A549 (cell line): ENCODE data around the gene PTGES2. TPM values are rescaled to one million over a fixed set of nuclear protein-coding genes. Genes with fewer than 3 reads are reported as not detected.

Source experiments
- ATAC-seq, 2 experiments: fragments of 200-7000 bp in 1 of 2; fragments of >200 bp in 1 of 2; cut with Nextera tagmentation in 1 of 2; cut with Tn5 transposase in 1 of 2; 3 replicates each; pipeline versions ENCODE4 v1.8.0 to v1.9.1; 2018 to 2020; ENCODE audit warnings: mild to moderate bottlenecking in 1 of 2, moderate library complexity in 1 of 2
- CTCF ChIA-PET: fragments of 300-600 bp; sonication (Branson Sonifier 250); formaldehyde crosslinking; extraction: SDS; loops from one replicate; lab custom pipeline; 2021; ENCODE audit warnings: antibody characterized with exemption, inconsistent platforms; lab: Yijun Ruan, JAX
- POLR2A ChIA-PET: fragments of 350-600 bp; formaldehyde crosslinking; extraction: SDS; loops from one replicate; lab custom pipeline; 2021; ENCODE audit warnings: antibody characterized with exemption, inconsistent platforms; lab: Yijun Ruan, JAX
- DNase-seq, 2 experiments: peaks; one replicate each; pipeline versions ENCODE4 v3.0.0 to v3.0.0-alpha.2; 2011 to 2016; ENCODE audit warnings: low read depth in 1 of 2, low spot score in 1 of 2
- FAIRE-seq: peaks from 2 replicates; lab custom pipeline; 2011; peaks lifted over from hg19 to GRCh38; lab: Jason Lieb, UNC
- H3K27ac ChIP-seq, 2 experiments: fragments of >200 bp; sonication (Bioruptor Twin); formaldehyde crosslinking; 3 replicates each; pipeline ENCODE4 v1.5.1; 2016 to 2017
- H3K4me1 ChIP-seq: fragments of >200 bp; sonication (Bioruptor Twin); formaldehyde crosslinking; 3 replicates; pipeline ENCODE4 v1.6.1; 2016
- H3K4me2 ChIP-seq: fragments of >200 bp; sonication (Bioruptor Twin); formaldehyde crosslinking; 3 replicates; pipeline ENCODE4 v1.6.1; 2016
- H3K4me3 ChIP-seq: fragments of >200 bp; sonication (Bioruptor Twin); formaldehyde crosslinking; 3 replicates; pipeline ENCODE4 v1.5.1; 2016
- H3K9me3 ChIP-seq: fragments of >200 bp; sonication (Bioruptor Twin); formaldehyde crosslinking; 3 replicates; pipeline ENCODE4 v1.6.1; 2016
- ATOH8 ChIP-seq: fragments of 250-450 bp; sonication (Bioruptor Pico); IDR thresholded peaks from 2 replicates; pipeline ENCODE4 v1.5.0; 2020; ENCODE audit warnings: low read depth, mild to moderate bottlenecking, moderate library complexity
- BHLHE40 ChIP-seq: IDR thresholded peaks from 2 replicates; pipeline ENCODE4 v1.6.1; 2012; ENCODE audit warnings: low read depth, low read length, inconsistent platforms
- CEBPB ChIP-seq, 2 experiments: fragments of >200 bp in 1 of 2; sonication (Bioruptor Twin) in 1 of 2; formaldehyde crosslinking in 1 of 2; IDR thresholded peaks; 2 replicates each; pipeline ENCODE4 v1.6.1; 2012 to 2016
- CHD2 ChIP-seq: fragments of 150-350 bp; IDR thresholded peaks from 2 replicates; pipeline ENCODE4 v1.6.1; 2014; ENCODE audit warnings: low read length; ENCODE audit not compliant: partially characterized antibody
- CTCF ChIP-seq: fragments of >200 bp; sonication (Bioruptor Twin); formaldehyde crosslinking; IDR thresholded peaks from 3 replicates; pipeline ENCODE4 v1.5.1; 2016
- FOSB ChIP-seq: fragments of 250-450 bp; sonication (Bioruptor Pico); IDR thresholded peaks from 2 replicates; pipeline ENCODE4 v1.5.0; 2020; ENCODE audit warnings: mild to moderate bottlenecking, moderate library complexity
- HEYL ChIP-seq: fragments of 250-450 bp; sonication (Bioruptor Pico); IDR thresholded peaks from 2 replicates; pipeline ENCODE4 v1.8.0; 2021; ENCODE audit warnings: mild to moderate bottlenecking, moderate library complexity
- HMGXB4 ChIP-seq: fragments of 250-450 bp; sonication (Bioruptor Pico); IDR thresholded peaks from 2 replicates; pipeline ENCODE4 v1.5.0; 2021; ENCODE audit warnings: mild to moderate bottlenecking, moderate library complexity, borderline replicate concordance
- HOXA7 ChIP-seq: fragments of 250-450 bp; sonication (Bioruptor Pico); IDR thresholded peaks from 2 replicates; pipeline ENCODE4 v1.5.0; 2020; ENCODE audit warnings: mild to moderate bottlenecking, moderate library complexity
- HOXB13 ChIP-seq: fragments of 250-450 bp; sonication (Bioruptor Pico); IDR thresholded peaks from 2 replicates; pipeline ENCODE4 v1.5.0; 2020; ENCODE audit warnings: low read depth, mild to moderate bottlenecking, moderate library complexity
- HOXB5 ChIP-seq: fragments of 250-450 bp; sonication (Bioruptor Pico); IDR thresholded peaks from 2 replicates; pipeline ENCODE4 v1.5.0; 2020; ENCODE audit warnings: mild to moderate bottlenecking, moderate library complexity
- JUN ChIP-seq, 2 experiments: fragments of >200 bp; sonication (Bioruptor Twin); formaldehyde crosslinking; IDR thresholded peaks; 2 replicates in 1 of 2; 3 replicates in 1 of 2; pipeline ENCODE4 v1.6.1; 2016 to 2017
- JUNB ChIP-seq: fragments of >200 bp; sonication (Bioruptor Twin); formaldehyde crosslinking; IDR thresholded peaks from 2 replicates; pipeline ENCODE4 v1.6.1; 2016
- KDM1A ChIP-seq: fragments of 200-600 bp; sonication (generic); IDR thresholded peaks from 2 replicates; pipeline ENCODE4 v1.6.1; 2016; ENCODE audit warnings: low read depth, mild to moderate bottlenecking
- KDM5A ChIP-seq: fragments of 200-600 bp; sonication (generic); IDR thresholded peaks from 2 replicates; pipeline ENCODE4 v1.6.1; 2016; ENCODE audit warnings: antibody characterized with exemption, mild to moderate bottlenecking
- MAFK ChIP-seq: fragments of 450-650 bp; IDR thresholded peaks from 2 replicates; pipeline ENCODE4 v1.6.1; 2014; ENCODE audit not compliant: partially characterized antibody
- NPAS2 ChIP-seq: fragments of 250-450 bp; sonication (Bioruptor Pico); IDR thresholded peaks from 2 replicates; pipeline ENCODE4 v1.8.0; 2022; ENCODE audit warnings: mild to moderate bottlenecking, moderate library complexity, borderline replicate concordance
- NR3C1 ChIP-seq: fragments of >200 bp; sonication (Bioruptor Twin); formaldehyde crosslinking; IDR thresholded peaks from 3 replicates; pipeline ENCODE4 v1.6.1; 2017
- PBX3 ChIP-seq: IDR thresholded peaks from 2 replicates; pipeline ENCODE4 v1.6.1; 2012
- POLR2A ChIP-seq: IDR thresholded peaks from 2 replicates; pipeline ENCODE4 v1.6.1; 2012; ENCODE audit warnings: mild to moderate bottlenecking, low read length
- POLR2AphosphoS2 ChIP-seq: conservative IDR thresholded peaks from 2 replicates; pipeline ENCODE4 v1.6.1; 2012; ENCODE audit warnings: low read length, improper control_type of control experiment, inconsistent platforms
- RNF2 ChIP-seq: fragments of 200-600 bp; sonication (generic); IDR thresholded peaks from 2 replicates; pipeline ENCODE4 v1.6.1; 2016; ENCODE audit warnings: low read depth, mild to moderate bottlenecking, antibody characterized with exemption, moderate library complexity, borderline replicate concordance
- SMC3 ChIP-seq: fragments of >200 bp; sonication (Bioruptor Twin); formaldehyde crosslinking; IDR thresholded peaks from 3 replicates; pipeline ENCODE4 v1.6.1; 2018; ENCODE audit warnings: inconsistent platforms
- TFCP2L1 ChIP-seq: fragments of 250-450 bp; sonication (Bioruptor Pico); IDR thresholded peaks from 2 replicates; pipeline ENCODE4 v1.5.0; 2021; ENCODE audit warnings: mild to moderate bottlenecking
- TP53 ChIP-seq: fragments of 250-450 bp; sonication (Bioruptor Pico); IDR thresholded peaks from 2 replicates; pipeline ENCODE4 v1.5.0; 2021; ENCODE audit warnings: mild to moderate bottlenecking, moderate library complexity
- WGBS: methylation state at CpG from one replicate; pipeline ENCODE4 v1.1.6; 2017; ENCODE audit errors: missing lambda C conversion rate; 5-methylcytosine and 5-hydroxymethylcytosine counted together
- polyA plus RNA-seq, 4 experiments: library from polyadenylated mRNA; depleted of rRNA in 3 of 4; stranded (reverse); fragments of >200 nt; fragmentation: RNase III in 1 of 4; extraction: RNeasy Plus Mini Kit Qiagen cat#74134 plus additional on column Dnase treatment in 1 of 4; gene quantifications; 2 replicates in 3 of 4; 3 replicates in 1 of 4; pipeline ENCODE4 v1.2.3, GENCODE V29; 2011 to 2017

The PTGES2 gene
- polyA plus RNA-seq, 2 of the 4 experiments (the other 2 are of a cell fraction) = 94.1 to 94.5 TPM

- FAIRE-seq (no peak), DNase-seq (no peak), ATAC-seq (no peak)
- TF ChIP-seq SMC3 (no peak), MAFK (no peak), HEYL (CRISPR knock-in tag) (no peak), HOXA7 (no peak), KDM1A (no peak), PBX3 (no peak), TFCP2L1 (CRISPR knock-in tag) (no peak), POLR2AphosphoS2 (no peak), CEBPB (IDR thresholded peaks at IDR 0.05) (no peak)
- Histone ChIP-seq H3K9me3 (no peaks in the 10 kb centered on the region), H3K27ac (no peak overlapping the region), H3K4me3 (no peak overlapping the region), H3K4me1 (no peaks in the 10 kb centered on the region), H3K4me2 (no peak overlapping the region)
- WGBS = 77% methylated on average over 3 of the region's 3 CpGs
- ChIA-PET POLR2A (no interaction called here), CTCF (interaction anchor here (0.6 to 3.7 kb wide), 4 partner anchors 9 to 136 kb away, joined by 3 to 22 read pairs (median 11); no protein-coding TSS in a partner anchor)
Observed at GRCh38 chr9:128141604-128142003, 14.1 kb upstream of the PTGES2 start.

- no peak overlapping the region for H3K27ac ChIP-seq
- no peaks in the 10 kb centered on the region for H3K4me1 ChIP-seq
- no peak for TF ChIP-seq TP53 (CRISPR knock-in tag)
- no peak for TF ChIP-seq KDM1A
- TF ChIP-seq FOSB = no peak
- no peak for TF ChIP-seq POLR2A
- no peak for TF ChIP-seq CTCF
- TF ChIP-seq JUN (IDR thresholded peaks at IDR 0.05) = no peak
- no peak for TF ChIP-seq NPAS2
- no peak for TF ChIP-seq NR3C1
- TF ChIP-seq KDM5A = no peak
- no peak for TF ChIP-seq CHD2
- no peak for TF ChIP-seq MAFK
- TF ChIP-seq BHLHE40 = no peak
- no peak for TF ChIP-seq HOXB5 (CRISPR knock-in tag)
- no peak for TF ChIP-seq HOXB13 (CRISPR knock-in tag)
- TF ChIP-seq HMGXB4 (CRISPR knock-in tag) = no peak
- TF ChIP-seq JUNB = no peak
- TF ChIP-seq CEBPB (IDR thresholded peaks at IDR 0.05) = no peak
- TF ChIP-seq ATOH8 (CRISPR knock-in tag) = no peak
- no peak for TF ChIP-seq RNF2
- DNase-seq = no peak
- ChIA-PET CTCF (no interaction called here), POLR2A (no interaction called here)
- no peak for FAIRE-seq
- no peak overlapping the region for H3K4me3 ChIP-seq
- no peaks in the 10 kb centered on the region for H3K9me3 ChIP-seq
- 54% methylated on average over 7 of the region's 16 CpGs for WGBS
- ATAC-seq = no peak
- H3K4me2 ChIP-seq = no peak overlapping the region
Observed at GRCh38 chr9:128139621-128140020, 12.1 kb upstream of the PTGES2 start.
